C4-2B (cell line): ENCODE results near the gene RANBP3.

Source experiments
- H3K27ac ChIP-seq: fragments of 450-650 bp; 2 replicates; pipeline ENCODE4 v1.5.1; 2017
- ZFX ChIP-seq: fragments of 450-650 bp; IDR thresholded peaks from 2 replicates; pipeline ENCODE4 v1.6.1; 2017
- TF ChIP-seq, protein P1 (sequence below): fragments of 450-650 bp; conservative IDR thresholded peaks from 2 replicates; pipeline ENCODE4 v1.5.1; 2017; ENCODE audit warnings: mild to moderate bottlenecking

The RANBP3 gene

DNA sequence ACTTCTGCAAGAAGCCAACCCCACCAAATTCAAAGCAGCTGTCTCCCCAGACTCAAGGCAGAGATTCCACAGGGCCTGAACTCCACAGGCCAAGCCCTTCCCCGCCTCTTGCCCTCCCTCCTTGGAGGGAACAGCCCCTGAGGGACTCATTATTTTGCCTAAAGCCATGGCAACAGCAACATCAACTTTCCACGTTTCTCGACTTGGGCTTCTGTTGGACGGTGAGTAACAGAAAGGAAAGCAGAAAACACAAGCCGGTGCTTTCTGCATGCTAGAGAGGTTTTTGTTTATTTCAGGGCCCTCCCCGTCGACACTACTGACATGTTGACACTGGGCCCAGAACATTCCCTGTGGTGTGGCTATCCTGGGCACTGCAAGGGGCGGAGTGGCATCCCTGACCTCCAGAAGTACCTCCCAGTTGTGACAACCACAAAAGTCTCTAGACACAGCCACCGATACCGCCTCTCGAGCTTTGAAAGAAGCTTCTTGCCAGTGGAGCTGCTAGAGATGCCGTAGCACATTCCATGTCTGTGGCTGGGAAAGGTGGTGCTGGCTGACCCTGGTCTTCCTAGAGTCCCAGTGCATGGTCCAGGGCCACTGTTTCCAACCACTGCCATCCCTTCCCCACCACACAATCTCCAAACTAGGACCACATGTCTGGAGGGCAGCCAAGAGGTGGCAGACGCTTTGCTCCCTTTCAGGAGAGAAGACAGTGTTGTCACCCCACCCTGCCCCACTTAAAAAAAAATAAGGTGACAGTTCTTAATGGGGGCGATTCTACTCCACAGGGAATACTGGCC lies 51.1 kb downstream of the RANBP3 start:
- TF ChIP-seq, protein P1, sequence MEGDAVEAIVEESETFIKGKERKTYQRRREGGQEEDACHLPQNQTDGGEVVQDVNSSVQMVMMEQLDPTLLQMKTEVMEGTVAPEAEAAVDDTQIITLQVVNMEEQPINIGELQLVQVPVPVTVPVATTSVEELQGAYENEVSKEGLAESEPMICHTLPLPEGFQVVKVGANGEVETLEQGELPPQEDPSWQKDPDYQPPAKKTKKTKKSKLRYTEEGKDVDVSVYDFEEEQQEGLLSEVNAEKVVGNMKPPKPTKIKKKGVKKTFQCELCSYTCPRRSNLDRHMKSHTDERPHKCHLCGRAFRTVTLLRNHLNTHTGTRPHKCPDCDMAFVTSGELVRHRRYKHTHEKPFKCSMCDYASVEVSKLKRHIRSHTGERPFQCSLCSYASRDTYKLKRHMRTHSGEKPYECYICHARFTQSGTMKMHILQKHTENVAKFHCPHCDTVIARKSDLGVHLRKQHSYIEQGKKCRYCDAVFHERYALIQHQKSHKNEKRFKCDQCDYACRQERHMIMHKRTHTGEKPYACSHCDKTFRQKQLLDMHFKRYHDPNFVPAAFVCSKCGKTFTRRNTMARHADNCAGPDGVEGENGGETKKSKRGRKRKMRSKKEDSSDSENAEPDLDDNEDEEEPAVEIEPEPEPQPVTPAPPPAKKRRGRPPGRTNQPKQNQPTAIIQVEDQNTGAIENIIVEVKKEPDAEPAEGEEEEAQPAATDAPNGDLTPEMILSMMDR: no peak
- TF ChIP-seq ZFX: no peak
- H3K27ac ChIP-seq: no peak overlapping the region

DNA sequence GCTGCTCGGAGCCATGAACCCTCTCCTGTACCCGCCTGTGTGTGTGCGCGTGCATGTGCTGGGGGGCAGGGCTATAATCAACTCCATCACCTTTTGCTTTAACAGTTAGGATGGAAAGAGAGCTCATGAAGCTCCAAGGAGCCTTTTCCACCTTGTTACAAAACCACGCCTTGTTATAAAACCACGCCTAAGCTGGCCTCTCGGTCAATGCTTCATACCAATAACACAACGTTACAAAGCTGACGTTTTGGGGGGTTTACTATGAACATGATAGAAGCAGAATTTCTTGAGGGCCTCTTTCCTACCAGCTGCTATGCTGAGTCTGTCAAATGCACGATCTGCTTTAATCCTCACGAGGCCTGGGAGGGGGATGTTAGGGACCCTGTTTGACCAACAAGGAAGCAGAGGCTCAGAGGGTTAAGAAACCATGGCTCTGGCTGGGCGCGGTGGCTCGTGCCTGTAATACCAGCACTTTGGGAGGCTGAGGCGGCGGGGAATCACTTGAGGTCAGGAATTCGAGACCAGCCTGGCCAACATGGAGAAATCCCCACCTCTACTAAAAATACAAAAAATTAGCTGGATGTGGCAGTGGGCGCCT lies 52.0 kb downstream of the RANBP3 start:
- no peak overlapping the region for H3K27ac ChIP-seq
- TF ChIP-seq, protein P1: no peak
- TF ChIP-seq ZFX: no peak

DNA sequence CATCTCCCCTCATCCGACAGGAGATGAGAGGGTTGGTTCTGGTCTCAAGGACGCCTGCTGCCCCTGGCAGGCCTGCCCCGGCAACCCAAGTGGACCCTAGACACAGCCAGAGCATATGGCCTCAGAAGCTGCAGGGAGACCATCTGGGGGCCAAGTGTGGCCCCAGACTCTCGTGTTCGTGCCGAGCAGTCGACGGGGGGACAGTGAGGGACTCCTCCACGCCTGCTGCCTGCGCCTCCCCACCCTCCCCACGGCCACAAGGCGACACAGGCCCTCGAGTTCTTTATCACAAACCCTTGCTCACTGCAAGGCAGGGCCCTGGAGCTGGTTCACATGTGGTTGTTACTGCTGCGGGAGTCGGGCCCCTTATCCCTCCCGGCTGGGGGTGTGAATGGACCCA lies 54.6 kb downstream of the RANBP3 start:
- H3K27ac ChIP-seq: no peak overlapping the region
- no peak for TF ChIP-seq ZFX
- TF ChIP-seq, protein P1: no peak

DNA sequence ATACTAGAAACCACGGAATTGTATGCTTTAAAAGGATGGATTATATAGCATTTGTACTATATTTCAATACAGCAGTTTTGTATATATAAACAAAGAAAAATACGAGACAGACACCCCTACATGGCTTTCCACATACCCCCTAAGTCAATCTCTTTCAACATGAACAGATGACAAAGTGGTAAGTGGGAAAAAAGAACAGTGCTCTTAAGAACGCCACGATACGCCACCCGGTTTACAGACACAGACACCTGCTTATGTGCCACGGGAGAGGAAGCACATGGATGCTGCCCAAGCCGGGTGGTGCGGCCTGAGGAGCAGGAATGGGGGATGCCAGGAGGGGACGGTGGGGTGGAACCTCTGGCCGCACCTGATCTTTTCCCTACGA lies 55.8 kb downstream of the RANBP3 start:
- TF ChIP-seq, protein P1: no peak
- no peak for TF ChIP-seq ZFX
- H3K27ac ChIP-seq: no peak overlapping the region

DNA sequence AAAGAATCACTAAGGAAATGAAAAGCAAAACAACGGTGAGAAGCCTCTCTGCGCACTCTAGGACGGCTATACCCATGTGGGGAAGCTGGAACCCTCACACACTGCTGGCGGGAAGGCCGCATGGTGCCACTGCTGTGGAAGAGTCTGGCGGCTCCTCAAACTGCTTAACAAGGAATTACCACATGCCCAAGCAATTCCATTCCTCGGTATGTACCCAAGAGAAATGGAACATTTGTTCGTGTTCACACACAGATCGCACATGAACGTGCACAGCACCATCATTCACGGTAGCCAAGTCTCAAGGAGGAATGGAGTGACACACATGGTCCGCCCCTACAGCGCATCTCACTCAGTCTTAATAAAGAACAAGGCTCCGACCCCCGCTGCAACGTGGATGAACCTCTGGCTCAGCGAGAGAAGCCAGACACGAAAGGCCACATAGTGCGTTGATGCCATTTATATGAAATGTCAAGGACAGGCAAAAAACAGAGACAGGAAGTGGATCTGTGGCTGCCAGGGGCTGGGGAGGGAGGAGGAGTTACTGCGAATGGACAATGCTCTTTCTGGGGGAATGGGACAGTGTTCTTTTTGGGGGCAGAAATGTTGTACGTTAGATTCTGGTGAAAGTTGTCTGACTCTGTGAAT lies 56.3 kb downstream of the RANBP3 start:
- TF ChIP-seq, protein P1: no peak
- H3K27ac ChIP-seq: no peak overlapping the region

DNA sequence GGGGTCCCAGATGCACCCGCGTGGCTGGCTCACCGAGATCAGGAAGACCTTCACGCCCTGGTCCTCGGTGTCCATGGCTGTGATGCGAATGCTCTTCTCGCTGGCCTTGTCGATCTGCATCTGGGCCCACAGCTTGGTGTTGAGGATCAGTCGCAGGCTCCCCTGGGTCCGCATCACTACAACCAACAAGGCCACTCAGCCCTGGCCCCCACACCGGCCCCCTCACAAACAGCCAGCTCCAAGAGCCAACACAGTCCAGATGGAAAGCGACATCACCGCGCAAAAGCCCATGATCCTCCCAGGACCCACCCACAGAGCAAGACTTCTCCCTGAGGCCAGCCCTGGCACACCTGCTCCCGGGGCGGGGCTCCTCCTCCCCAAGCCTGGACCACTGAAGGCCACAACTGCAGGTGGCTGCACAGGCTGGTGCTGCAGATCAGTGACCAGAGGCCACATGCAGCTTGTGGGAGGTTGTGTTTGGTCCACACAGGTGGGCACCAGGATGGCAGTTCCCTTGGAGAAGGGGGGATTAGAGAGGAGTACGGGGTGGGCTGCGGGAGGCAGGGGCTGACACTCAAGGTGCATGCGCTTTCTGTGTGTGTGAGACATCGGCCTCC lies 59.4 kb downstream of the RANBP3 start:
- TF ChIP-seq, protein P1: no peak
- TF ChIP-seq ZFX: no peak
- H3K27ac ChIP-seq: no peak overlapping the region
